Activated CD4-positive, alpha-beta T cell treated with anti-CD3 and anti-CD28 coated beads, Interleukin-2, amount 10 ng/mL, durations not matched to agents 24 days and 14 days (primary cell): ENCODE data around the gene NUDT4. TPM values are rescaled to one million over a fixed set of nuclear protein-coding genes. Genes with fewer than 3 reads are reported as not detected.

Experiments
- DNase-seq: peaks from one replicate; pipeline ENCODE4 v3.0.0; 2022
- H3K27ac Mint-ChIP-seq: one replicate; pipeline ENCODE4 v1.8.0; 2022; ENCODE audit warnings: mild to moderate bottlenecking, mixed read lengths
- H3K27me3 Mint-ChIP-seq: one replicate; pipeline ENCODE4 v1.8.0; 2022; ENCODE audit warnings: mixed read lengths
- H3K36me3 Mint-ChIP-seq: one replicate; pipeline ENCODE4 v1.8.0; 2022; ENCODE audit warnings: low read depth, mild to moderate bottlenecking, mixed read lengths
- H3K4me1 Mint-ChIP-seq: one replicate; pipeline ENCODE4 v1.8.0; 2021; ENCODE audit warnings: mixed read lengths
- H3K4me3 Mint-ChIP-seq: one replicate; pipeline ENCODE4 v1.8.0; 2022; ENCODE audit warnings: mild to moderate bottlenecking, moderate library complexity, mixed read lengths
- H3K9me3 Mint-ChIP-seq: one replicate; pipeline ENCODE4 v1.8.0; 2021; ENCODE audit warnings: mixed read lengths
- intact Hi-C: fragments of 100-400 bp; cut with micrococcal nuclease; formaldehyde crosslinking; loops from one replicate; pipeline ENCODE4 v1.15.1; 2023
- total RNA-seq: library from RNA; stranded (reverse); gene quantifications from 2 replicates; pipeline ENCODE4 v1.2.3, GENCODE V29; 2022

NUDT4 gene
- total RNA-seq, 1 donor from 2014 or later: 86.6 TPM

GRCh38 chr12:93456077-93456476 is 78.4 kb downstream of the NUDT4 start:
- DNase-seq: no peak
- H3K36me3 Mint-ChIP-seq: no peaks in the 10 kb centered on the region
- H3K9me3 Mint-ChIP-seq: no peaks in the 10 kb centered on the region
- H3K27ac Mint-ChIP-seq: no peak overlapping the region
- intact Hi-C loops: no loop called here
- peaks cover 6% of the 10 kb centered on the region for H3K27me3 Mint-ChIP-seq
- no peak overlapping the region for H3K4me3 Mint-ChIP-seq
- peaks cover 2% of the 10 kb centered on the region for H3K4me1 Mint-ChIP-seq

Other genes starting within 250 kb of the NUDT4 start
- 225 and 243 TPM in 2 replicates for gene UBE2N, start 64.0 kb downstream of the NUDT4 start, total RNA-seq
- gene MRPL42, start 89.6 kb downstream of the NUDT4 start, total RNA-seq: 92.4 and 96.0 TPM in 2 replicates
- gene SOCS2, start 194.8 kb downstream of the NUDT4 start, total RNA-seq: 11.5 and 16.5 TPM in 2 replicates